Prostate gland (tissue), 2 donors: ENCODE measurements around the gene KCNRG. TPM values are rescaled to one million over a fixed set of nuclear protein-coding genes. Genes with fewer than 3 reads are reported as not detected.

Source experiments
- DNase-seq: peaks from one replicate; pipeline ENCODE4 v3.0.0-alpha.2; 2019; ENCODE audit warnings: low spot score
- H3K27ac ChIP-seq, 2 donors: fragments of 200-600 bp; sonication (generic); 2 replicates each; pipeline ENCODE4 v1.5.1; 2017 to 2019
- H3K27me3 ChIP-seq: fragments of 200-600 bp; sonication (generic); replicated peaks from 2 replicates; pipeline ENCODE4 v1.5.1; 2019; ENCODE audit not compliant: insufficient read depth
- H3K36me3 ChIP-seq, 2 donors: fragments of 200-600 bp; sonication (generic); 1 replicate in 1 of 2; 2 replicates in 1 of 2; pipeline versions ENCODE4 v1.5.1 to v1.8.1; 2017 to 2019
- H3K4me1 ChIP-seq: fragments of 200-600 bp; sonication (generic); replicated peaks from 2 replicates; pipeline ENCODE4 v1.5.1; 2019
- H3K4me3 ChIP-seq, 2 donors: fragments of 200-600 bp; sonication (generic); 2 replicates each; pipeline ENCODE4 v1.5.1; 2017 to 2019
- H3K9me3 ChIP-seq: fragments of 200-600 bp; sonication (generic); 2 replicates; pipeline ENCODE4 v1.5.1; 2017
- CTCF ChIP-seq, 4 experiments: fragments of 200-600 bp in 2 of 4; fragments of 450-650 bp in 2 of 4; sonication (generic) in 2 of 4; IDR thresholded peaks; 1 replicate in 3 of 4; 2 replicates in 1 of 4; pipeline ENCODE4 v1.5.1; 2016 to 2019; ENCODE audit warnings: antibody characterized with exemption in 4 of 4, mild to moderate bottlenecking in 2 of 4, moderate library complexity in 2 of 4
- POLR2A ChIP-seq: fragments of 450-650 bp; IDR thresholded peaks from one replicate; pipeline ENCODE4 v1.6.1; 2016; ENCODE audit warnings: antibody characterized with exemption, mild to moderate bottlenecking
- POLR2AphosphoS5 ChIP-seq: sonication (generic); formaldehyde crosslinking; IDR thresholded peaks from one replicate; pipeline ENCODE4 v1.6.1; 2017; ENCODE audit warnings: antibody characterized with exemption
- whole genome bisulfite sequencing: methylation state at CpG from one replicate; pipeline ENCODE4 v1.1.5; 2018; 5-methylcytosine and 5-hydroxymethylcytosine counted together
- intact Hi-C: fragments of 100-400 bp; cut with DNase I; formaldehyde crosslinking; loops from one replicate; pipeline ENCODE4 v1.14.2; 2022
- total RNA-seq, 2 donors: library from RNA; depleted of rRNA; stranded (reverse); fragments of >200 nt; gene quantifications; one replicate each; pipeline ENCODE4 v1.1.0, GENCODE V29; 2016

The KCNRG gene
- total RNA-seq, 2 donors from 2014 or later, result 1.0 to 3.9 TPM

- Histone ChIP-seq H3K27ac (peak overlapping the region; percentile 97 to 99), H3K4me3 (peak overlapping the region; percentile 83 to 93), H3K9me3 (no peaks in the 10 kb centered on the region), H3K36me3 (no peaks in the 10 kb centered on the region), H3K27me3 (no peaks in the 10 kb centered on the region), H3K4me1 (peaks cover 5% of the 10 kb centered on the region)
- TF ChIP-seq POLR2A (no peak), POLR2AphosphoS5 (peak; percentile 66)
- 7% methylated on average over 4 of the region's 4 CpGs for WGBS
- DNase-seq, result peak; percentile 48
- intact Hi-C loops, result loop anchor here (2.0 to 5.0 kb wide), 3 partner anchors 83 to 529 kb away; no protein-coding TSS in a partner anchor
Measured at GRCh38 chr13:49997955-49998354, 17.3 kb upstream of the KCNRG start.

GRCh38 chr13:49998714-49999624 is 16.3 kb upstream of the KCNRG start:
- Histone ChIP-seq H3K4me3 (peak overlapping the region in 1 of 2 donors; percentile 93), H3K4me1 (peaks cover 5% of the 10 kb centered on the region), H3K27me3 (no peaks in the 10 kb centered on the region), H3K36me3 (no peaks in the 10 kb centered on the region), H3K9me3 (no peaks in the 10 kb centered on the region), H3K27ac (peak overlapping the region; percentile 97 to 99)
- no peak for DNase-seq
- WGBS, result 73% methylated on average over 22 of the region's 22 CpGs
- intact Hi-C loops, result loop anchor here (5.0 kb wide), 1 partner anchor 528 kb away; no protein-coding TSS in a partner anchor
- TF ChIP-seq POLR2A (no peak), POLR2AphosphoS5 (no peak), CTCF (IDR thresholded peaks at IDR 0.05) (no peak)

- WGBS, result 30% methylated on average over 1 of the region's 1 CpG
- Histone ChIP-seq H3K36me3 (no peaks in the 10 kb centered on the region), H3K4me3 (peak overlapping the region in 1 of 2 donors; percentile 4), H3K9me3 (no peaks in the 10 kb centered on the region), H3K4me1 (peaks cover 5% of the 10 kb centered on the region), H3K27ac (peak overlapping the region; percentile 66 to 99), H3K27me3 (no peaks in the 10 kb centered on the region)
- intact Hi-C loops, result no loop called here
- TF ChIP-seq POLR2A (no peak), CTCF (IDR thresholded peaks at IDR 0.05) (peak in 1 of 4 experiments; percentile 4), POLR2AphosphoS5 (peak; percentile 71)
- no peak for DNase-seq
Measured at GRCh38 chr13:50001287-50001686, 14.0 kb upstream of the KCNRG start.

GRCh38 chr13:50006426-50007135 is 8.7 kb upstream of the KCNRG start:
- Histone ChIP-seq H3K27me3 (no peaks in the 10 kb centered on the region), H3K9me3 (no peaks in the 10 kb centered on the region), H3K4me3 (no peak overlapping the region), H3K36me3 (no peaks in the 10 kb centered on the region), H3K27ac (peak overlapping the region in 1 of 2 donors; percentile 45), H3K4me1 (no peaks in the 10 kb centered on the region)
- no peak for DNase-seq
- intact Hi-C loops, result no loop called here
- WGBS, result 97% methylated on average over 7 of the region's 7 CpGs
- TF ChIP-seq POLR2AphosphoS5 (peak; percentile 11), POLR2A (no peak), CTCF (IDR thresholded peaks at IDR 0.05) (no peak)

- TF ChIP-seq CTCF (IDR thresholded peaks at IDR 0.05), result no peak
- no peak for TF ChIP-seq POLR2AphosphoS5
- TF ChIP-seq POLR2A, result no peak
- Histone ChIP-seq H3K27me3 (no peaks in the 10 kb centered on the region), H3K36me3 (no peaks in the 10 kb centered on the region), H3K9me3 (no peaks in the 10 kb centered on the region), H3K4me1 (no peaks in the 10 kb centered on the region), H3K27ac (no peak overlapping the region), H3K4me3 (no peak overlapping the region)
- 85% methylated on average over 1 of the region's 1 CpG for WGBS
- intact Hi-C loops, result no loop called here
- DNase-seq, result no peak
Measured at GRCh38 chr13:50011461-50011860, 3.8 kb upstream of the KCNRG start.
